NCI-H526 (cell line): ENCODE measurements around the gene KRT20.

Source experiments
- DNase-seq, 2 experiments: peaks; one replicate each; lab custom pipeline; 2025; lab: John Stamatoyannopoulos, UW

The KRT20 gene

DNA sequence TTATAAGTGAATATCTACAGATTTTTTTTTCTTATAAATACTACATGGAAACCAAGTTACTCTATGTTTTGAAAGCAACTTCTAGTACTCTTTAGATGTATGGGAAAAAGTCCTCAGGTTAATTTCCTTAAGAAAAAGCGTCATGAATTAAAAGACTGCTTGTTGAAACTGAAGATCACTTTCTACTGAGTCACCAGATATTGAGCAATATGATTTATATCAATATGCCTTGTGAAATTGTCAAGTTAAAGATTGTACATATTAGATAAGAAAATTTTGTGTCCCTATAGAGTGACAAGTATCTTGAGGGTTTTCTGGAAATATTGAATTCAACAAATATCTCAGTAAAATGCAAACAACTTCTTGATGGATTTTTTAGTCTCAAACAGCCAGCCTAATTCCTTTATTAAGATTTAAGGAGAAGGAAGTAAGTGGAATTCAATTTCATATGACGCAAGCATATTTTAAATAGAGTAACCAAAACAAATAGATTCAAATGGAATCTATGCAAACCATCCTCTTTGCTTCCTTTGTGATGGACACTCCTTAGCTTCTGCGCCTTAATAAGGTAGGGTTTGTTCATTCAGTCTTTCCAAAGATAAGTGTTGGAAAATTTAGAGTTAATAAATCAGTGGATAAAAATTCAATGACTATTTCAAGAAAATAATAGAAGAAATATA is 34.6 kb downstream of the KRT20 start:
- DNase-seq = peak; percentile 30 to 65

DNA sequence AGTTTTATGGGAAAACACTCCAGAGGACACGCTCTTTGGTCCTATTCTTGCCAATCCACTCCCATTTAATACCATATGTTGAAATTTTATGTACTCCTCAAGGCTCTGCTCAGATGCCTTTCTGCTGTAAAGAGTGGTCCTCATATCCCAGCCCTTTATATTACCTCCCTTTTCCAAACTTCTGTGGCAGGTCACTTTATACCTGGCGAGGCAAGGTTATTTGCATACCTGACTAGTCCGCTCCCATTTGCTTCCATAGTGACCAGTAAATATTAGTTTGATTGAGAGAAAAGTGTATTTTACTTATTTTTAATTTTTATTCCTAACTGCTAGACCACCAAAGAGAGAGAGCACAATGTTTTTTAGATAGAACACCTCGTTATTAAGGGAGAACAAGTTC is 35.3 kb downstream of the KRT20 start:
- peak; percentile 4 to 36 for DNase-seq

DNA sequence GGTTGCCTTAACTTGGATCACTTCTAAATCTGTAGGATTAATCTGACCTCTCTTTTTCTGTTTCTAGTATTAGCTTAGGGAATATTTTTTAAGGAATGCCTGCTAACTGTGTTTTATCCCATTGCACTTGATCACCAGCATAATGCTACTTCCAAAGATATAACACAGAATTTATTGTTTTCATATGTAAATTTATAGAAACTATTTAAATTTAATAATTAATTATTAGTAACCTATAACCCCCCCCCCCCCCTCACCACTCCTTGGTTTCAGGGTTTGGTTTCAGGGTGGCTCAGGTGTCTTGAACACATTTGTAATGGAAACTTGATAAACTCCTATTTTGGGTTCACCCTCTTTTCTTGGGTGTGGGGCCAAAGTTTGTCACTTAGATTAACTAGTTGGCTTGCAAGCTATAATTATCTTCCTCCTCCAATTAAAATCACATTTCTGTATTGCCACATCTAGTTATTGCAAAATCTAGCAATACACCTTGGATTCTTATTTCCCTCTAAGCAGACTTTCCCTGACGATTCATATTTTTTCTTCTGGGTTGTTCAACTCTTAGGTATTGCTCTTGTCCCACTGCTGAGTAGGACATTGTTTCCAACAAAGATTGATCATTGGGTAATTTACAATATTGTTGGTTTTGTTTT is 36.3 kb downstream of the KRT20 start:
- no peak for DNase-seq

DNA sequence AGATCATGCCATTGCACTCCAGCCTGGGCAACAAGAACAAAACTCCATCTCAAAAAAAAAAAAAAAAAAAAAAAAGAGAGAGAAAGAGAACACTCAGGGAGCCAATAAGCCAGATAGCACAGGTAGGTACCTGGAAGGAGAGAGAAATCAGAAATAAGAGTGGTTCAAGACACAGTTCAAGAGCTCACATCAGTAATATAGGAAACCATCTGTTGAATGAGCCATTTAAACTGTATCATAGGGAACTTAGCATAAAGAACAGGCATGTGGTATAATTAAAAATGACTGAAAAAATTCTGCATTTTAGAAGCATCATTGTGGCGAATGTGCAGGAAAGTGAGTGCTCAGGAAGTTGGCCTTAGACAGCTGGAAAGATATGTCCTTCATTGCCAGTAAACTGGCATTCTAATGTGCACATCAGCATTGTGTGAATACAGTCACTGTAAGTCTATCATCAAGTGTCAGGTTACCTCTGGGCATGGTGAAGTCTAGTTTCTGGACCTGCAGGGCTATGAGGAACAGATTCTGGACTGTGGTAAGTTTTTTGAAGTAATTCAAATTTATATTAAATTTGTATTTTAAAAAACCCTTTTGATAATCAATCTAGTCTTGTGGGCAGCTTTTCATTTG is 38.4 kb downstream of the KRT20 start:
- DNase-seq = peak; percentile 6 to 14

- DNase-seq = no peak
Observed at GRCh38 chr17:40844671-40845107, 40.4 kb downstream of the KRT20 start.

- no peak for DNase-seq
Observed at GRCh38 chr17:40843242-40843641, 41.8 kb downstream of the KRT20 start.

DNA sequence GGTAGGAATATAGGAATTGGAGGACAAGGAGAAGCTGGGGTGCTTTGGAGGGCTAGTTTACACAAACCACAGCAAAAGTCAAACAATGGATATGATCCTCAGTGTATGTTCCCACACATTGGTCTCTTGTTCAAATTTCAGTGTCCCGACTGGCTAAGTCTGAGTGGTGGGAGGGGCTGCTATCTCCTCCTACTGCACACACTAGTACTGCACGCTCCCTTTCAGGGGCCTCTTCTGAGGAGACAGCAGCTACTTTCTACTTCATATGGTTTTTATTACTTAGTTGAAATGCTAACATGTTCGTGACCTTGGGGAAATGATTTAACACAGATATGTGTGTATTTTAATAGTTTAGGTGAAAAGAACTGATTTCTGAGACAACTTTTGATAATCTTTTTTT is 43.8 kb downstream of the KRT20 start:
- DNase-seq = no peak

DNA sequence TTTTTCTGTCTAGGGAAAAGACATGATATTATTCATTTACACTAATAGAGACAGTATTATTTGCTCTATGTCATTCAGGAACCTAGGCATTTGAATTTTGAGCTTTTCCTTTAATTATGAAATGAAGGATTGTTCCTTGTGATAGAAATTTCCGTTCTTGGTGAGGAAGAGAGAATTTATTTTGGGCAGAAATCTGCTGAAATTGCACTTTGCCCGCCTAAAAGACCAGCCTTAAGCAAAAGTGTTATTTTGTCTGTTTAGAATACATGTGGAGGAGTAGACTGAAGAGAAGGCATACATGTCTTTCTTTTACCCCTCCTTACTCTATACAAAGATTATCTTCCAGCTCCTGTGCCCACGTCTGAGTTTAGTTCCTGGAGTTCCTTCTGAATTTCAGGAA is 45.8 kb downstream of the KRT20 start:
- DNase-seq = no peak

GRCh38 chr17:40836020-40836419 is 49.0 kb downstream of the KRT20 start:
- no peak for DNase-seq

DNA sequence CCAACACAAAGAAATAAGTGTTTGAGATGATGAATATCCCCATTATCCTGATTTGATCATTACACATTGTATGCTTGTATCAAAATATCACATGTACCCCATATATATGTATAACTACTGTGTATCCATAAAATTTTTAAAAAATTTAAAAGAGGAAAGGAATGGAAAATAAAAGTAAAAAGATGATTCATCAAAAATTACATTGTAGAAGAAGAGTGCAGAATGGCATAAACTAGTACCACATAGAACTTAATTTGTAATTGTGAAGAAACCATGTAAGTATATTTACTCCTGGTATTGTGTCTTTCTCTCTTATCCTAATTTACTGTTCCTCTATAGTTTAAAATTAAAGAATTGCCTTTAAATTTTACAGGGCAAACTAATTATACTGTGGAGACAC is 51.2 kb downstream of the KRT20 start:
- DNase-seq = no peak

GRCh38 chr17:40832840-40833239 is 52.2 kb downstream of the KRT20 start:
- no peak for DNase-seq

DNA sequence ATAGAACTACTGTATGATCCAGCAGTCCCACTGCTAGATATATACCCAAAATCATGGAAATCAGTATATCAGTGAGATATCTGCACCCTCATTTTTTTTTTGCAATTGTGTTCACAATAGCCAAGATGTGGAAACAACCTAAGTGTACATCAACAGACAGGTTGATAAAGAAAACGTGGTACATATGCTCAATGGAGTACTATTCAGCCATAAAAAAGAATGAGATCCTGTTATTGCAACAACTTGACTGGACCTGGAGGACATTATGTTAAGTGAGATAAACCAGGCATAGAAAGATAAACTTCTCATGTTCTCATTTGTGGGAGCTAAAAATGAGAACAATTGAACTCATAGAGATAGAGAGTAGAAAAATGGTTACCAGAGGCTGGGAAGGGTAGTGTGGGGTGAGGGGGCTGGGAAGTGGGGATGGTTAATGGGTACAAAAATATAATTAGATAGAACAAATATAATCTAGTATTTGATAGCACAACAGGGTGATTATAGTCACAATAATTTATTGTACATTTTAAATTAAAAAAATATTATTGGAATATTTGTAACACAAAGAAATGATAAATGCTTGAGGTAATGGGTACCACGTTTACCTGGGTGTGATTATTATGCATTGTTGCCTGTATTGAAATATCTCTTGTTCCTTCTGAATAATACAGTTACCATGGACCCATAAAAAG is 54.8 kb downstream of the KRT20 start:
- DNase-seq = no peak

GRCh38 chr17:40828454-40829044 is 56.5 kb downstream of the KRT20 start:
- DNase-seq = no peak

DNA sequence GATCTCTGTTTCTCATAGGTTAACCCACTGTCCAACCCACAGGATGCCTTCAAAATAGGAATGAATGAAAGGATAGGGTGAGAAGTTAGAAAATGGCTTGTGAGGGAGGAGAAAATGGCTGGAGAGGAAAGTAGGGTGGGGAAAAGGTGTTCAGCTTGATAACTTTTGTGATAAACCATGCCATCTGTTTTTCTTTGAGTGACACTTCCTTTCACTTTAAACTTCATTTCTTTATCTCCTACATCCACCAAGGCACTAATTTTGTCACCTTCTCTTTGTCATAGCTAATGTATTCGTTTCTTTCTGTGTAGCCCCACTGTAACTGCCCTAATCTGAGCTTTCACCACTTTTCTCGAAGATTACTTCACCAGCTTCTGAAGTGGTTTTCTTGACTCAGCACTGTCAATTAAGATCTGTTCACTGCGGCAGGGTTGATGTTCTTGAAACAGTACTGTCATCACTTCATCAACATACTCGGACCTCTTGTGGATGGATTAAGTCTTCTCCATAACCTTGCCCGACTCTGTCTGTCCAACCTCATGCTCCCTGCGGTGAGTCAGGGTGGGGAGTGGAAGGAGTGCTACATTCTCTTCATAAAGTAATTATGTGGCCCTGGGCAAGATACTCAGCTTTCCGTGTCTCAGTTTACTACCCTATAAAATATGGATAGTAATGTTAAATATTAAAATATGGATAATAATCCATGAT is 57.1 kb downstream of the KRT20 start:
- no peak for DNase-seq
